ENCODE measurements around the gene LIF.

The LIF gene

GRCh38 chr22:30221121-30221992 lies 25.2 kb downstream of the LIF start:
- TF ChIP-seq CTCF (IDR thresholded peaks at IDR 0.05; ENCODE audit: low read depth, low read length): no peak
- Histone ChIP-seq H3K27me3 (ENCODE audit: insufficient read depth, low read depth, severe bottlenecking) (no peaks in the 10 kb centered on the region), H3K4me3 (ENCODE audit: low read depth, low read length) (no peak overlapping the region), H3K36me3 (no peaks in the 10 kb centered on the region), H3K9me3 (ENCODE audit: severe bottlenecking) (no peaks in the 10 kb centered on the region), H3K27ac (no peak overlapping the region)
- no peak for DNase-seq

- no peaks in the 10 kb centered on the region for H3K9me3 ChIP-seq (ENCODE audit: severe bottlenecking)
- H3K27me3 ChIP-seq (ENCODE audit: insufficient read depth, low read depth, severe bottlenecking): no peaks in the 10 kb centered on the region
- DNase-seq: no peak
- H3K27ac ChIP-seq: no peak overlapping the region
- TF ChIP-seq CTCF (IDR thresholded peaks at IDR 0.05; ENCODE audit: low read depth, low read length): no peak
- no peak overlapping the region for H3K4me3 ChIP-seq (ENCODE audit: low read depth, low read length)
- no peaks in the 10 kb centered on the region for H3K36me3 ChIP-seq
These were observed 26.1 kb downstream of the LIF start for GRCh38 chr22:30220338-30221012.

GRCh38 chr22:30219668-30220278 lies 26.8 kb downstream of the LIF start:
- no peak for DNase-seq
- Histone ChIP-seq H3K36me3 (no peaks in the 10 kb centered on the region), H3K4me3 (ENCODE audit: low read depth, low read length) (no peak overlapping the region), H3K9me3 (ENCODE audit: severe bottlenecking) (no peaks in the 10 kb centered on the region), H3K27ac (no peak overlapping the region), H3K27me3 (ENCODE audit: insufficient read depth, low read depth, severe bottlenecking) (no peaks in the 10 kb centered on the region)
- TF ChIP-seq CTCF (IDR thresholded peaks at IDR 0.05; ENCODE audit: low read depth, low read length): no peak

- Histone ChIP-seq H3K27ac (no peak overlapping the region), H3K27me3 (ENCODE audit: insufficient read depth, low read depth, severe bottlenecking) (no peaks in the 10 kb centered on the region), H3K9me3 (ENCODE audit: severe bottlenecking) (no peaks in the 10 kb centered on the region), H3K4me3 (ENCODE audit: low read depth, low read length) (no peak overlapping the region), H3K36me3 (no peaks in the 10 kb centered on the region)
- DNase-seq: no peak
- TF ChIP-seq CTCF (IDR thresholded peaks at IDR 0.05; ENCODE audit: low read depth, low read length): 0 out of 2 replicates have a peak, but pooled peaks have one; percentile 16
These were observed 27.4 kb downstream of the LIF start for GRCh38 chr22:30219049-30219654.

- no peak overlapping the region for H3K4me3 ChIP-seq (ENCODE audit: low read depth, low read length)
- no peak for DNase-seq
- H3K9me3 ChIP-seq (ENCODE audit: severe bottlenecking): no peaks in the 10 kb centered on the region
- no peaks in the 10 kb centered on the region for H3K27me3 ChIP-seq (ENCODE audit: insufficient read depth, low read depth, severe bottlenecking)
- no peak for TF ChIP-seq CTCF (IDR thresholded peaks at IDR 0.05; ENCODE audit: low read depth, low read length)
- no peak overlapping the region for H3K27ac ChIP-seq
- H3K36me3 ChIP-seq: no peaks in the 10 kb centered on the region
These were observed 28.6 kb downstream of the LIF start for GRCh38 chr22:30217698-30218560.
